Endodermal cell (in vitro differentiated cells): ENCODE measurements around the gene RALGPS1. TPM values are rescaled to one million over a fixed set of nuclear protein-coding genes. Genes with fewer than 3 reads are reported as not detected.

Source experiments
- DNase-seq: peaks from one replicate; pipeline ENCODE4 v3.0.0-alpha.2; 2017
- H3K27ac ChIP-seq: 2 replicates; pipeline ENCODE4 v1.5.1; 2013; ENCODE audit warnings: mild to moderate bottlenecking, low read depth, low read length, moderate library complexity
- H3K27me3 ChIP-seq: 2 replicates; pipeline ENCODE4 v1.6.1; 2013; ENCODE audit warnings: mild to moderate bottlenecking, low read length, moderate library complexity; ENCODE audit not compliant: insufficient read depth, control insufficient read depth, poor library complexity, severe bottlenecking
- H3K36me3 ChIP-seq: 2 replicates; pipeline ENCODE4 v1.7.0; 2013; ENCODE audit warnings: mild to moderate bottlenecking, low read length, moderate library complexity; ENCODE audit not compliant: control insufficient read depth, insufficient read depth
- H3K4me1 ChIP-seq: one replicate; pipeline ENCODE4 v1.7.0; 2013; ENCODE audit warnings: low read length; ENCODE audit not compliant: control insufficient read depth, insufficient read depth
- H3K4me3 ChIP-seq: 2 replicates; pipeline ENCODE4 v1.5.1; 2013; ENCODE audit warnings: mild to moderate bottlenecking, low read length, moderate library complexity
- H3K9ac ChIP-seq: 2 replicates; pipeline ENCODE4 v1.6.1; 2013; ENCODE audit warnings: mild to moderate bottlenecking, low read length, moderate library complexity; ENCODE audit not compliant: poor library complexity, severe bottlenecking; ENCODE audit errors: extremely low read depth
- H3K9me3 ChIP-seq: 2 replicates; pipeline ENCODE4 v1.6.1; 2013; ENCODE audit warnings: mild to moderate bottlenecking, low read length, moderate library complexity; ENCODE audit not compliant: control insufficient read depth
- H3K27ac Mint-ChIP-seq: 2 replicates; pipeline ENCODE4 v1.8.0; 2020; ENCODE audit warnings: mixed read lengths
- H3K27me3 Mint-ChIP-seq: 2 replicates; pipeline ENCODE4 v1.8.0; 2021; ENCODE audit warnings: mild to moderate bottlenecking, mixed read lengths; ENCODE audit not compliant: insufficient read depth
- H3K36me3 Mint-ChIP-seq: 2 replicates; pipeline ENCODE4 v1.8.0; 2020; ENCODE audit warnings: low read depth, mixed read lengths
- H3K4me1 Mint-ChIP-seq: 2 replicates; pipeline ENCODE4 v1.8.0; 2020; ENCODE audit warnings: mixed read lengths
- H3K4me3 Mint-ChIP-seq: 2 replicates; pipeline ENCODE4 v1.8.0; 2020; ENCODE audit warnings: mild to moderate bottlenecking, moderate library complexity, mixed read lengths
- H3K9me3 Mint-ChIP-seq: 2 replicates; pipeline ENCODE4 v1.8.0; 2020; ENCODE audit warnings: mild to moderate bottlenecking, mixed read lengths
- CTCF ChIP-seq: fragments of 200-600 bp; sonication (generic); conservative IDR thresholded peaks from 2 replicates; pipeline ENCODE4 v1.5.0; 2021; ENCODE audit warnings: antibody characterized with exemption, mild to moderate bottlenecking
- WGBS, 2 experiments: methylation state at CpG; one replicate each; pipeline versions ENCODE4 v1.1.5 to v1.1.7; 2013; ENCODE audit warnings: missing lambda C conversion rate in 2 of 2, mixed read lengths in 1 of 2; ENCODE audit not compliant: insufficient coverage in 1 of 2, insufficient read length in 1 of 2; 5-methylcytosine and 5-hydroxymethylcytosine counted together
- total RNA-seq, 2 donors: library from RNA; stranded (reverse); fragmentation: NEBNext Ultra II Directional in 1 of 2; extraction: Animal tissue kit (Norgen Biotek cat#: 25700) in 1 of 2; gene quantifications; 2 replicates in 1 of 2; 3 replicates in 1 of 2; pipeline ENCODE4 v1.2.1, GENCODE V29; 2021

Gene RALGPS1
- total RNA-seq, 2 donors from 2014 or later, result 23.3 to 25.0 TPM

DNA sequence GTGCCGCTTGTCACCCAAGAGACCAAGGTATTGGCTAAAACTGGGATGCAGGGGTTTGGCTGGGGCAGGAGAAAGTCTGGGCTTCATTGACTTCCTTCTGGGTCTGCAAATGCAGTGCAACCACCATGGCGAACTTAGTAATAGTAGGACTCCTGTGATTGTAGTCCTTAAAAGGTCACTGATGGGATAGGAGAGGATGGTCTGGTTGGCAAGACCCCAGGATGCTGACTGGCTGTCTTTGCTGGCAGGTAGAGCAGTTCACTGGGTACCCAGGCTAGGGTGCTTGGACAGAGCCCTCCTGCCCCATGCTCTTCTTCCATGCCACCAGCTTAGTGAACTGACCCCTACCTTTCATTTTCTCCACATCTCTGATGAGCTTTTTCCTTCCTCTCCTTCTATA lies 170.6 kb downstream of the RALGPS1 start:
- 96 to 100% methylated on average over 1 to 2 of the region's 2 CpGs for WGBS, 2 experiments
- no peak overlapping the region for H3K4me3 Mint-ChIP-seq
- no peak for DNase-seq
- H3K9me3 Mint-ChIP-seq, result no peaks in the 10 kb centered on the region
- Histone ChIP-seq H3K9me3 (no peaks in the 10 kb centered on the region), H3K27ac (no peak overlapping the region), H3K27me3 (no peaks in the 10 kb centered on the region), H3K4me1 (no peaks in the 10 kb centered on the region), H3K4me3 (no peak overlapping the region), H3K9ac (no peak overlapping the region), H3K36me3 (no peaks in the 10 kb centered on the region)
- H3K4me1 Mint-ChIP-seq, result peaks cover 5% of the 10 kb centered on the region
- H3K27ac Mint-ChIP-seq, result no peak overlapping the region
- no peaks in the 10 kb centered on the region for H3K27me3 Mint-ChIP-seq
- no peak for TF ChIP-seq CTCF
- H3K36me3 Mint-ChIP-seq, result peaks cover 10% of the 10 kb centered on the region

GRCh38 chr9:127086771-127087170 lies 172.2 kb downstream of the RALGPS1 start:
- H3K36me3 Mint-ChIP-seq, result peaks cover 10% of the 10 kb centered on the region
- Histone ChIP-seq H3K27ac (no peak overlapping the region), H3K27me3 (no peaks in the 10 kb centered on the region), H3K4me3 (no peak overlapping the region), H3K9me3 (no peaks in the 10 kb centered on the region), H3K36me3 (no peaks in the 10 kb centered on the region), H3K9ac (no peak overlapping the region), H3K4me1 (no peaks in the 10 kb centered on the region)
- no peak for TF ChIP-seq CTCF
- H3K9me3 Mint-ChIP-seq, result no peaks in the 10 kb centered on the region
- WGBS, 2 experiments, result 88 to 92% methylated on average over 4 of the region's 4 CpGs
- DNase-seq, result no peak
- H3K27me3 Mint-ChIP-seq, result no peaks in the 10 kb centered on the region
- no peak overlapping the region for H3K4me3 Mint-ChIP-seq
- H3K27ac Mint-ChIP-seq, result no peak overlapping the region
- H3K4me1 Mint-ChIP-seq, result peaks cover 5% of the 10 kb centered on the region

GRCh38 chr9:127087411-127087810 lies 172.8 kb downstream of the RALGPS1 start:
- H3K27me3 Mint-ChIP-seq, result no peaks in the 10 kb centered on the region
- DNase-seq, result no peak
- H3K9me3 Mint-ChIP-seq, result no peaks in the 10 kb centered on the region
- H3K27ac Mint-ChIP-seq, result no peak overlapping the region
- H3K4me1 ChIP-seq, result no peaks in the 10 kb centered on the region
- no peak overlapping the region for H3K9ac ChIP-seq
- H3K4me3 ChIP-seq, result no peak overlapping the region
- TF ChIP-seq CTCF, result no peak
- WGBS, 2 experiments, result 93 to 97% methylated on average over 4 to 6 of the region's 6 CpGs
- no peaks in the 10 kb centered on the region for H3K9me3 ChIP-seq
- H3K27ac ChIP-seq, result no peak overlapping the region
- H3K4me3 Mint-ChIP-seq, result no peak overlapping the region
- peaks cover 15% of the 10 kb centered on the region for H3K36me3 Mint-ChIP-seq
- H3K27me3 ChIP-seq, result no peaks in the 10 kb centered on the region
- peaks cover 5% of the 10 kb centered on the region for H3K4me1 Mint-ChIP-seq
- no peaks in the 10 kb centered on the region for H3K36me3 ChIP-seq
